HAP-1 (cell line): ENCODE measurements around the gene STN1.
A peak's percentile ranks its signal among the peaks of the same experiment; 100 is the strongest.

Experiments used
- DNase-seq, 2 experiments: peaks; one replicate each; pipeline ENCODE4 v3.0.0-alpha.2; 2016 to 2020; ENCODE audit warnings: low spot score in 2 of 2
- H3K27me3 ChIP-seq: fragments of 250-450 bp; sonication (Bioruptor Pico); 2 replicates; pipeline ENCODE4 v1.5.1; 2020; ENCODE audit warnings: low read depth, mild to moderate bottlenecking, moderate library complexity
- H3K36me3 ChIP-seq: fragments of 250-450 bp; sonication (Bioruptor Pico); replicated peaks from 2 replicates; pipeline ENCODE4 v1.5.1; 2020; ENCODE audit warnings: mild to moderate bottlenecking
- H3K4me1 ChIP-seq: fragments of 250-450 bp; sonication (Bioruptor Pico); 2 replicates; pipeline ENCODE4 v1.5.1; 2020; ENCODE audit warnings: mild to moderate bottlenecking
- H3K4me3 ChIP-seq: fragments of 250-450 bp; sonication (Bioruptor Pico); 2 replicates; pipeline ENCODE4 v1.5.1; 2020; ENCODE audit warnings: mild to moderate bottlenecking, moderate library complexity
- H3K9me3 ChIP-seq: fragments of 250-450 bp; sonication (Bioruptor Pico); 2 replicates; pipeline ENCODE4 v1.5.1; 2020; ENCODE audit warnings: mild to moderate bottlenecking, moderate library complexity
- in situ Hi-C: fragments of 300-500 bp; cut with MboI; formaldehyde crosslinking; loops from 3 replicates; pipeline ENCODE4 v1.14.3; 2020; ENCODE audit warnings: low sequenced_read_pairs, inconsistent platforms, mixed read lengths

Gene STN1

DNA sequence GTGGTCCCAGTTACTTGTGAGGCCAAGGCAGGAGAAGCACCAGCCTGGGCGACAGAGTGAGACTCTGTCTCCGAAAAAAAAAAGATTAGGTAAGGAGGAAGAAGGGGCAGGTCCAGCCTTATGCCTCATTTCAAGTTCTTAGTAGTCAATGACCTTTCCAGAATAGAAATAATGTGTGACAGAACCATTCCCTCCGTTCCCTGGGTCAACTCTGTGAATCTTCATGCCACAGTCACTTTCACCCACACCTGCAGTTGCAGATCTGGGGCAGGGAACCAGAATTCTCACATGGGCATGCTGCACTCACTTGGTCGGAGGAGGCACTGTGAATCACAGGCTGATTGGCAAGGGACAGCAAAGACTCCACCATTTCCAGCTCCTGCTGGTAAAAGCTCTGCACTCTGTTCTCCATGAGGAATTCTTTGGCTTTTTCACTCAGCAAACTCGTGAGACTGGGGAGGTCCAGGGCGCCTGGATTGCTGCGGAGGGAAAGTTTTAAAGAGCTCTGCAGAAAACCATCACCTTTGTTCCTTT, 20.7 kb downstream of the STN1 start:
- Histone ChIP-seq H3K27me3 (no peaks in the 10 kb centered on the region), H3K36me3 (no peaks in the 10 kb centered on the region), H3K4me3 (no peak overlapping the region), H3K9me3 (no peaks in the 10 kb centered on the region), H3K4me1 (peaks cover 11% of the 10 kb centered on the region)
- DNase-seq, result no peak
- in situ Hi-C loops, result loop anchor here (10.0 kb wide), 1 partner anchor 227 kb away; the partner anchor contains the start of gene SFR1

GRCh38 chr10:103896225-103896624, 21.8 kb downstream of the STN1 start:
- Histone ChIP-seq H3K4me3 (no peak overlapping the region), H3K4me1 (peaks cover 11% of the 10 kb centered on the region), H3K36me3 (no peaks in the 10 kb centered on the region), H3K9me3 (no peaks in the 10 kb centered on the region), H3K27me3 (no peaks in the 10 kb centered on the region)
- in situ Hi-C loops, result loop anchor here (10.0 kb wide), 1 partner anchor 229 kb away; the partner anchor contains the start of gene SFR1
- DNase-seq, result no peak

- in situ Hi-C loops, result loop anchor here (10.0 kb wide), 1 partner anchor 229 kb away; the partner anchor contains the start of gene SFR1
- peaks cover 11% of the 10 kb centered on the region for H3K4me1 ChIP-seq
- H3K36me3 ChIP-seq, result no peaks in the 10 kb centered on the region
- no peak for DNase-seq
- H3K27me3 ChIP-seq, result no peaks in the 10 kb centered on the region
- H3K9me3 ChIP-seq, result no peaks in the 10 kb centered on the region
- no peak overlapping the region for H3K4me3 ChIP-seq
Measured at GRCh38 chr10:103895411-103896186, 22.4 kb downstream of the STN1 start.

GRCh38 chr10:103894441-103894864, 23.5 kb downstream of the STN1 start:
- peaks cover 11% of the 10 kb centered on the region for H3K4me1 ChIP-seq
- no peak overlapping the region for H3K4me3 ChIP-seq
- H3K36me3 ChIP-seq, result no peaks in the 10 kb centered on the region
- H3K27me3 ChIP-seq, result no peaks in the 10 kb centered on the region
- no peak for DNase-seq
- in situ Hi-C loops, result loop anchor here (10.0 kb wide), 1 partner anchor 230 kb away; the partner anchor contains the start of gene SFR1
- no peaks in the 10 kb centered on the region for H3K9me3 ChIP-seq

- in situ Hi-C loops, result loop anchor here (10.0 kb wide), 1 partner anchor 231 kb away; the partner anchor contains the start of gene SFR1
- peaks cover 11% of the 10 kb centered on the region for H3K4me1 ChIP-seq
Measured at GRCh38 chr10:103893817-103894216, 24.2 kb downstream of the STN1 start.

DNA sequence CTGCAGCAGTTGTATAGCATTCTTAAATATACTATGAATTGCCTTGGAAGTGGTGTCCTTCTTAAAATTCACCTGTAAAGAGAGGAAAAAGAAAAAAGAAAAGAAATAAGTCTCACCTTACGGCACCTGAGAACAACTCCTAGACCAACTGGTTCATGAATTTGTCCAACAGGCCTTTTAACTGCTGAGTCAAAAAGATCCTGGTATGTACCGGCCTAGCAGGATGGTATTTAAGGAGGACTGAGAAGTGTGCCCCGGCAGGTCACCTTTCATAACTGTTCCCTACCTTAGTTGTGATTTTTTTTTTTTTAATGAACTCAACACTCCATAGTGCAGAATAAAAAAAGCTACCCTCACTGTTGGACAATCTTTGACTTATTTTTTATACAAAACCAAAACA, 25.8 kb downstream of the STN1 start:
- H3K4me3 ChIP-seq, result no peak overlapping the region
- in situ Hi-C loops, result loop anchor here (10.0 kb wide), 1 partner anchor 233 kb away; the partner anchor contains the start of gene SFR1
- peaks cover 11% of the 10 kb centered on the region for H3K4me1 ChIP-seq
- H3K27me3 ChIP-seq, result no peaks in the 10 kb centered on the region
- no peak for DNase-seq
- H3K9me3 ChIP-seq, result no peaks in the 10 kb centered on the region
- H3K36me3 ChIP-seq, result no peaks in the 10 kb centered on the region

More at GRCh38 chr10:103893817-103894216, 24.2 kb downstream of the STN1 start:
- H3K36me3 ChIP-seq, result no peaks in the 10 kb centered on the region
- no peaks in the 10 kb centered on the region for H3K9me3 ChIP-seq
- no peak for DNase-seq
- H3K27me3 ChIP-seq, result no peaks in the 10 kb centered on the region
- H3K4me3 ChIP-seq, result no peak overlapping the region

- no peaks in the 10 kb centered on the region for H3K9me3 ChIP-seq
- in situ Hi-C loops, result loop anchor here (10.0 kb wide), 1 partner anchor 234 kb away; the partner anchor contains the start of gene SFR1
- no peaks in the 10 kb centered on the region for H3K36me3 ChIP-seq
- peaks cover 11% of the 10 kb centered on the region for H3K4me1 ChIP-seq
- H3K4me3 ChIP-seq, result no peak overlapping the region
- H3K27me3 ChIP-seq, result no peaks in the 10 kb centered on the region
- no peak for DNase-seq
Measured at GRCh38 chr10:103890688-103891087, 27.3 kb downstream of the STN1 start.

GRCh38 chr10:103890194-103890658, 27.8 kb downstream of the STN1 start:
- H3K9me3 ChIP-seq, result no peaks in the 10 kb centered on the region
- no peak for DNase-seq
- in situ Hi-C loops, result loop anchor here (10.0 kb wide), 1 partner anchor 235 kb away; the partner anchor contains the start of gene SFR1
- H3K27me3 ChIP-seq, result no peaks in the 10 kb centered on the region
- no peak overlapping the region for H3K4me3 ChIP-seq
- peaks cover 9% of the 10 kb centered on the region for H3K4me1 ChIP-seq
- H3K36me3 ChIP-seq, result no peaks in the 10 kb centered on the region

- Histone ChIP-seq H3K36me3 (no peaks in the 10 kb centered on the region), H3K27me3 (no peaks in the 10 kb centered on the region), H3K9me3 (no peaks in the 10 kb centered on the region), H3K4me1 (peaks cover 5% of the 10 kb centered on the region), H3K4me3 (no peak overlapping the region)
- no peak for DNase-seq
- in situ Hi-C loops, result loop anchor here (10.0 kb wide), 1 partner anchor 316 kb away; no protein-coding TSS in a partner anchor
Measured at GRCh38 chr10:103889121-103889720, 28.8 kb downstream of the STN1 start.

GRCh38 chr10:103888113-103888841, 29.7 kb downstream of the STN1 start:
- Histone ChIP-seq H3K27me3 (no peaks in the 10 kb centered on the region), H3K4me3 (no peak overlapping the region), H3K36me3 (no peaks in the 10 kb centered on the region), H3K9me3 (no peaks in the 10 kb centered on the region), H3K4me1 (no peaks in the 10 kb centered on the region)
- in situ Hi-C loops, result loop anchor here (10.0 kb wide), 1 partner anchor 317 kb away; no protein-coding TSS in a partner anchor
- peak; percentile 22 to 64 for DNase-seq

GRCh38 chr10:103885617-103886016, 32.4 kb downstream of the STN1 start:
- DNase-seq, result no peak
- Histone ChIP-seq H3K9me3 (no peaks in the 10 kb centered on the region), H3K36me3 (no peaks in the 10 kb centered on the region), H3K4me1 (no peaks in the 10 kb centered on the region), H3K27me3 (no peaks in the 10 kb centered on the region), H3K4me3 (no peak overlapping the region)
- in situ Hi-C loops, result loop anchor here (10.0 kb wide), 1 partner anchor 319 kb away; no protein-coding TSS in a partner anchor

DNA sequence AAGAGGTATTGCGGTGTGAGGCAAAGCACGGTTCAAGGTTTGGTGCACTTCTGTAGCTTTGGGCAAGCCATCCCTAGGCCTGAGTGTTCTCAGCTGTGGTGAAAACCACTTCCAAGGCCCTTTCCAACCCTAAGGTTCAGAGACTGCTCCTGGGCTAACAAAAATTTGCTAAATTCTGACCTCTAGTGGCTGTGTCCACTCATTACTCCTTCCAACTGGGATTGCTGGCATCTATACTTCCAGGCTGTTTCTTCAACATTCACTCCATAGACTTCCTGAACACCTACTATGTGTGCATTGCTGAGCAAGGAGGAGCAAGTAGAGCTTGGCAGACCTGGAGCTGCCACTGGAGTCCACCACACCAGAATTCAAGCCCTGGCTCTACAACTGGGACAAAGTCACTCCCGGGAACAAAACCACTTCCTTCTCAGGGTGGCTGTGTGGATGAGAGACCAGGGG, 33.3 kb downstream of the STN1 start:
- in situ Hi-C loops, result loop anchor here (5.0 to 10.0 kb wide), 2 partner anchors 172 to 320 kb away; no protein-coding TSS in a partner anchor
- no peak overlapping the region for H3K4me3 ChIP-seq
- no peaks in the 10 kb centered on the region for H3K4me1 ChIP-seq
- no peaks in the 10 kb centered on the region for H3K36me3 ChIP-seq
- no peaks in the 10 kb centered on the region for H3K27me3 ChIP-seq
- H3K9me3 ChIP-seq, result no peaks in the 10 kb centered on the region
- DNase-seq, result peak; percentile 51 to 67
